Measurements from ENCODE around the gene STXBP4. TPM values are rescaled to one million over a fixed set of nuclear protein-coding genes. Genes with fewer than 3 reads are reported as not detected.

STXBP4 gene
- total and polyA plus RNA-seq, 3 donors from 2014 or later, result 4.7 to 25.8 (median 19.3) TPM

DNA sequence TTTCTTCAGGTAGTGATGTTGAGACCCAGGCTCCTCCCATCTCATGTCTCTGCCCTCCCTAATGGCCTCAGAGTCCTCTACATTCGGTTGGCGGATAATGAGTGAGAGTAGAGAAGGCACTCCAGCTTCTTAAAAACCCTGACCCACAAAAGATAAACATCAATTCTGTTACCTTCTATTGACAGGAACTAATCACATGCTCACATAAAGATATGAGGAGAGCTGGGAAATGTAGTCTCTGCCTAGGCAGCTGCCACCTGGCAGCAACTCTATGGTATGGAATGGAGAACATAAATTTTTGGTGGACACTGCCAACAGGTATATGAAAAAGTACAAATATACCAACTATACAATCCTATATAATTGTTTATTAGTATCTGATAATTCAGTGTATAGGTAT lies 185.5 kb downstream of the STXBP4 start:
- DNase-seq, result no peak
- H3K4me1 ChIP-seq, result no peaks in the 10 kb centered on the region
- H3K27ac ChIP-seq, result no peak overlapping the region
- intact Hi-C loops (cut with DNase I; ENCODE audit: low total_unique reads), result no loop called here
- H3K4me3 ChIP-seq, result no peak overlapping the region
- H3K36me3 ChIP-seq (ENCODE audit: low read depth, missing control alignments), result no peaks in the 10 kb centered on the region
- TF ChIP-seq POLR2A (IDR thresholded peaks at IDR 0.05), result no peak
- TF ChIP-seq, protein P1, sequence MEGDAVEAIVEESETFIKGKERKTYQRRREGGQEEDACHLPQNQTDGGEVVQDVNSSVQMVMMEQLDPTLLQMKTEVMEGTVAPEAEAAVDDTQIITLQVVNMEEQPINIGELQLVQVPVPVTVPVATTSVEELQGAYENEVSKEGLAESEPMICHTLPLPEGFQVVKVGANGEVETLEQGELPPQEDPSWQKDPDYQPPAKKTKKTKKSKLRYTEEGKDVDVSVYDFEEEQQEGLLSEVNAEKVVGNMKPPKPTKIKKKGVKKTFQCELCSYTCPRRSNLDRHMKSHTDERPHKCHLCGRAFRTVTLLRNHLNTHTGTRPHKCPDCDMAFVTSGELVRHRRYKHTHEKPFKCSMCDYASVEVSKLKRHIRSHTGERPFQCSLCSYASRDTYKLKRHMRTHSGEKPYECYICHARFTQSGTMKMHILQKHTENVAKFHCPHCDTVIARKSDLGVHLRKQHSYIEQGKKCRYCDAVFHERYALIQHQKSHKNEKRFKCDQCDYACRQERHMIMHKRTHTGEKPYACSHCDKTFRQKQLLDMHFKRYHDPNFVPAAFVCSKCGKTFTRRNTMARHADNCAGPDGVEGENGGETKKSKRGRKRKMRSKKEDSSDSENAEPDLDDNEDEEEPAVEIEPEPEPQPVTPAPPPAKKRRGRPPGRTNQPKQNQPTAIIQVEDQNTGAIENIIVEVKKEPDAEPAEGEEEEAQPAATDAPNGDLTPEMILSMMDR (IDR thresholded peaks at IDR 0.05), result no peak
- H3K9me3 ChIP-seq, result no peaks in the 10 kb centered on the region
- H3K27me3 ChIP-seq, result no peaks in the 10 kb centered on the region
- 90 to 93% methylated on average over 2 of the region's 2 CpGs for WGBS, 2 donors

DNA sequence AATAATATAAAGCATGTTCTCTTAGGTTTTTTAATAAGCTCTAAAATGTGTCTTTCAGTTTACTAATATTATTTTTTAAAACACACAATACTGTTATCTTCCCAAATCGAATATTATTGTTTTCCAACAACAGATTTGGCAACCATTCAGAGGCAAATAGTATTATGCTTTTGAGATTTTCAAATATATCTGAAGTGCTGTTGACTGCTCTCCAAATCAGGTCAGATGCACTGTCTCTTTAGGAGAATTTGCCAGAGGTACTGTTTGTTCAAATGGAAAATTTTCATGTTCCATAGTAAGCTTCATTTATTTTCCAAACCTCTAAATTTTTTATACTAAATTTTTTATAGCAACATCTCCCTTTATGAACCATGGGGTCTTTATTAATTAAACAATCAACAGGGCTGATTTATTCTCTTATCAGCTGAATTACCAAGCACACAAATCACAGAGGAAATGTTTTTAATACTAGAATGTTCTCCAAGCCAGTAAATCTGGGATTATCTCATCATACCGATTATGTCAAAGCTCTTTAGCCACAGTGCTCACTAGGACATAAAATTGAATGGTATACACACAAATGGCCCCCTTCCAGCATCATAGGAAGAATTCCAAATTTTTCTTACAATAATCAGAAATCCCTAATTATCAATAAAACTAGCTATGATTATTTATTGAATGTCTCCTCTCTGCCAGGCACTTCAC lies 187.4 kb downstream of the STXBP4 start:
- TF ChIP-seq POLR2A (IDR thresholded peaks at IDR 0.05), result no peak
- TF ChIP-seq, protein P1 (IDR thresholded peaks at IDR 0.05), result no peak
- Histone ChIP-seq H3K4me1 (no peaks in the 10 kb centered on the region), H3K9me3 (no peaks in the 10 kb centered on the region), H3K27me3 (no peaks in the 10 kb centered on the region), H3K27ac (no peak overlapping the region), H3K36me3 (ENCODE audit: low read depth, missing control alignments) (no peaks in the 10 kb centered on the region), H3K4me3 (no peak overlapping the region)
- intact Hi-C loops (cut with DNase I; ENCODE audit: low total_unique reads), result no loop called here
- DNase-seq, result no peak
- 62 to 68% methylated on average over 2 of the region's 2 CpGs for WGBS, 2 donors

DNA sequence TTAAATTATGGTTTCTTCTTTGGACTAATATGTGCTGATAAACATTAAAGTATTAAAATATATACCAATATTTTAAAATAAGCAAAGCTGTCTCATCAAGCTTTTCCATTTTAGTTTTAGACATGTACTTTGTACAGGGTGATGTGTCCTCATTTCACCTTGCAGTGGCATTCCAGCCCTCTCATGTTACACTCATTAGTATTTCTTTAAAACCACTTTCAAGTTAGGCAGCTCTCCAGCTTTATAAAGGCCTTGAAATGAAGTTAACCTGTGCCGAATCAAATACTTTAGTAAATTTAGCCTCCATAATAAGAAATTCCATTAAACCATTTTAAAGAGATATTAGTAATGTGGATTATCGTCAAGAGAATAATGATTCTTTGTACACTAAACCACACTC lies 188.6 kb downstream of the STXBP4 start:
- TF ChIP-seq, protein P1 (IDR thresholded peaks at IDR 0.05), result no peak
- no peak for TF ChIP-seq POLR2A (IDR thresholded peaks at IDR 0.05)
- Histone ChIP-seq H3K4me3 (no peak overlapping the region), H3K9me3 (no peaks in the 10 kb centered on the region), H3K27me3 (no peaks in the 10 kb centered on the region), H3K36me3 (ENCODE audit: low read depth, missing control alignments) (no peaks in the 10 kb centered on the region), H3K4me1 (no peaks in the 10 kb centered on the region), H3K27ac (no peak overlapping the region)
- WGBS, 2 donors, result 27 to 43% methylated on average over 2 of the region's 2 CpGs
- no peak for DNase-seq
- intact Hi-C loops (cut with DNase I; ENCODE audit: low total_unique reads), result no loop called here

DNA sequence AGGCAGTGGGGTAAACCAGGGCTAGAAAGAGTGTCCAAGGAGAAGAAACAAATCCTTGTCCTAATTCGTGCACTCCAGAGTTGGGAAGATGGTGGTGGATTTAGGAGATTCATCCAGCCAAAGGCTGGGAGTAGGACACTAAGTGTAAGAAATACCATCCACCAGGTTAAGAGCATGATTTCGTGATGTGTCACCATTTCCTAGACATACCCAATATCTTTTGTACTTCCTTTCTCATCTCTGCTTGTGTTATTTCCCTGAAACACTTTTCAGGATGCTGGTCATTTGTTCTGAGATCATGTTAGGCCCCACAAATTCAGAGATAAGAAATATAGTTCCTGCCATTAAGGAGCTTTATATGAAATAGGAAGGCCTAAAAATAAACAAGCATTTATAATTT lies 189.9 kb downstream of the STXBP4 start:
- Histone ChIP-seq H3K9me3 (no peaks in the 10 kb centered on the region), H3K4me3 (no peak overlapping the region), H3K27ac (no peak overlapping the region), H3K27me3 (no peaks in the 10 kb centered on the region), H3K4me1 (no peaks in the 10 kb centered on the region), H3K36me3 (ENCODE audit: low read depth, missing control alignments) (no peaks in the 10 kb centered on the region)
- intact Hi-C loops (cut with DNase I; ENCODE audit: low total_unique reads), result no loop called here
- TF ChIP-seq, protein P1 (IDR thresholded peaks at IDR 0.05), result no peak
- TF ChIP-seq POLR2A (IDR thresholded peaks at IDR 0.05), result no peak
- DNase-seq, result no peak
- WGBS, 2 donors, result 72 to 89% methylated on average over 2 of the region's 2 CpGs

DNA sequence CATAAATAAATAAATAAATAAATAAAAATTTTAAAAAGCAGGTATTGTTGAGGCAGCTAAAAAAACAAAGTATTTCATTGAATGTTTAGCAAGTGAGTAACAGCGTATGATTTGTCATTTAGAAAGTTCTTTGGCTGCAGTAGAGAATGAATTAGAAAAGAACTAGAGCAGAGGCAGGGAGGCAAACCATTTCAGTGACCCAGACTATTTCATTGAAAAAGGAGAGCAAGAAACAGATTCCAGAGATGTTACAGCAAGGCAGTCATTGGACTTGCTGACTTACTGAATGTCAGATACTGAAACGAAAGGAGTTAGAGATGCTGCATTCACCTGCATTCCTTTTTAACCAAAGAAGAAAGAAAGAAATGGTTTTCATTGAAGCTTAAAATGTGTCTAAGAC lies 190.7 kb downstream of the STXBP4 start:
- Histone ChIP-seq H3K4me3 (no peak overlapping the region), H3K9me3 (no peaks in the 10 kb centered on the region), H3K27ac (no peak overlapping the region), H3K4me1 (no peaks in the 10 kb centered on the region), H3K27me3 (no peaks in the 10 kb centered on the region), H3K36me3 (ENCODE audit: low read depth, missing control alignments) (no peaks in the 10 kb centered on the region)
- WGBS, 2 donors, result 92 to 94% methylated on average over 2 of the region's 2 CpGs
- no peak for DNase-seq
- intact Hi-C loops (cut with DNase I; ENCODE audit: low total_unique reads), result no loop called here
- TF ChIP-seq, protein P1 (IDR thresholded peaks at IDR 0.05), result no peak
- no peak for TF ChIP-seq POLR2A (IDR thresholded peaks at IDR 0.05)
